Posterior cingulate gyrus (tissue), 11 donors: ENCODE measurements around the gene CACUL1.
"Not testable (repeated sequence)": the region's sequence is repeated elsewhere in the genome, so short reads cannot be mapped to it uniquely, and the experiment has no call there.

Experiments used
- DNase-seq, 10 donors: peaks; one replicate each; pipeline versions ENCODE4 v3.0.0 to v3.0.0-alpha.2; 2020 to 2021; ENCODE audit warnings: mixed read lengths in 3 of 10
- intact Hi-C: fragments of 100-400 bp; cut with DNase I; formaldehyde crosslinking; loops from one replicate; pipeline ENCODE4 v1.15.1; 2023

CACUL1 gene

GRCh38 chr10:118754556-118755423 is at the start of gene CACUL1:
Gene CACUL1, minus strand, starts transcription at chr10:118754970. Its CDS starts 208 bp downstream, at chr10:118754762.
- peak; percentile 99 to 100 (median 100) for DNase-seq
- intact Hi-C loops = loop anchor here (5.0 to 10.0 kb wide), 3 partner anchors 350 to 1380 kb away; partner anchors contain the start of genes DENND10, FAM204A and PDZD8

- DNase-seq = no peak
- intact Hi-C loops = no loop called here
Observed at GRCh38 chr10:118804262-118804773, 49.5 kb upstream of the CACUL1 start.

- DNase-seq = no peak
- intact Hi-C loops = no loop called here
Observed at GRCh38 chr10:118802126-118802793, 47.5 kb upstream of the CACUL1 start.

GRCh38 chr10:118800920-118801319 is 46.1 kb upstream of the CACUL1 start:
- intact Hi-C loops = loop anchor here (2.0 kb wide), 1 partner anchor 232 kb away; no protein-coding TSS in a partner anchor
- peak in 3 of 10 donors; percentile 19 to 38 (median 20) for DNase-seq

GRCh38 chr10:118799777-118800176 is 45.0 kb upstream of the CACUL1 start:
- intact Hi-C loops = loop anchor here (2.0 kb wide), 1 partner anchor 231 kb away; no protein-coding TSS in a partner anchor
- no peak for DNase-seq

- no peak for DNase-seq
Observed at GRCh38 chr10:118798231-118798662, 43.5 kb upstream of the CACUL1 start.

GRCh38 chr10:118794971-118795370 is 40.2 kb upstream of the CACUL1 start:
- DNase-seq, intact Hi-C loops: not testable (repeated sequence)

More at GRCh38 chr10:118798231-118798662, 43.5 kb upstream of the CACUL1 start:
- intact Hi-C loops = no loop called here

- peak in 1 of 10 donors; percentile 45 for DNase-seq
- intact Hi-C loops = no loop called here
Observed at GRCh38 chr10:118793545-118793944, 38.8 kb upstream of the CACUL1 start.

- intact Hi-C loops = no loop called here
- DNase-seq = no peak
Observed at GRCh38 chr10:118792526-118792925, 37.8 kb upstream of the CACUL1 start.

- no peak for DNase-seq
- intact Hi-C loops = no loop called here
Observed at GRCh38 chr10:118790058-118790457, 35.3 kb upstream of the CACUL1 start.

GRCh38 chr10:118785551-118785950 is 30.8 kb upstream of the CACUL1 start:
- intact Hi-C loops = no loop called here
- DNase-seq = no peak

GRCh38 chr10:118783776-118784545 is 29.2 kb upstream of the CACUL1 start:
- no peak for DNase-seq
- intact Hi-C loops = no loop called here

GRCh38 chr10:118782916-118783465 is 28.2 kb upstream of the CACUL1 start:
- intact Hi-C loops, DNase-seq: not testable (repeated sequence)

GRCh38 chr10:118781541-118781940 is 26.8 kb upstream of the CACUL1 start:
- intact Hi-C loops = no loop called here
- no peak for DNase-seq

GRCh38 chr10:118778727-118779126 is 24.0 kb upstream of the CACUL1 start:
- DNase-seq = no peak
- intact Hi-C loops = no loop called here

- intact Hi-C loops = no loop called here
- DNase-seq = no peak
Observed at GRCh38 chr10:118776960-118777359, 22.2 kb upstream of the CACUL1 start.

GRCh38 chr10:118776033-118776432 is 21.3 kb upstream of the CACUL1 start:
- intact Hi-C loops = no loop called here
- DNase-seq = no peak

- DNase-seq = no peak
- intact Hi-C loops = no loop called here
Observed at GRCh38 chr10:118775478-118775877, 20.7 kb upstream of the CACUL1 start.

GRCh38 chr10:118773041-118773440 is 18.3 kb upstream of the CACUL1 start:
- intact Hi-C loops = no loop called here
- no peak for DNase-seq

- intact Hi-C loops = no loop called here
- DNase-seq = no peak
Observed at GRCh38 chr10:118771976-118772375, 17.2 kb upstream of the CACUL1 start.
